ENCODE measurements around the gene CSF1R.

CSF1R gene

GRCh38 chr5:150120617-150121447 lies 34.5 kb upstream of the CSF1R start:
- DNase-seq = no peak

GRCh38 chr5:150120062-150120441 lies 33.7 kb upstream of the CSF1R start:
- DNase-seq = no peak

- no peak for DNase-seq
These were observed 33.2 kb upstream of the CSF1R start for GRCh38 chr5:150119421-150120061.

- no peak for DNase-seq
These were observed 32.3 kb upstream of the CSF1R start for GRCh38 chr5:150118561-150119229.

DNA sequence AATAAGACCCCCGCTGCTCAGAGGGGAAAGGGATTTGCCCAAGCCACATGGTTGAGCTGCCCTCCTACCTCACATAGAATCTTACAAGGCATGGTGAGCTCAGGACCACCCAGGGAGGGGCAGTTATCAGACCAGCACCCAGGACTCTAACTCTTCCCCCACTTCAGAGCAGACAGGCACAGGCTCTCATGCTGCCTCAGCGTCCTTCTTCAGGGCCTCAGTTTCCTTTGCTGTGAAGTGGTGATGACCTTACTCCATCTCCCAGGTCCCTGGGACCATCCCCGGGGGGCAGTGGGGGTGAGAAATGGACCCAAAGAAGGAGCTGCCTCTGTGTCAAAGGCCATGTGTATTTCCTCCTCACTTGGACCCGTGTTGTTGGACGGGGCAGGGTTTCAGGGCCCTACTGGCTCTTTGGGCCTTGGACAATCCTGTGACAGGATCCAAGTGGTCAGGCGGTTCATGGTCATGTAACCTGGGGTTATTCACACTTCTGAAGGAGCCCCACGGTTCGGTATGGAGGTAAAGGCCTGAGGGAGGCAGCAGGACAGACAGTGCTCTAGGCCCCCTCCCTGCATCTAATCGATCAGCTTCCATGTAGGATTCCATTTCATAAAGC lies 31.7 kb upstream of the CSF1R start:
- DNase-seq = no peak

GRCh38 chr5:150116667-150117400 lies 30.5 kb upstream of the CSF1R start:
- DNase-seq = no peak

GRCh38 chr5:150114773-150115408 lies 28.5 kb upstream of the CSF1R start:
- no peak for DNase-seq

DNA sequence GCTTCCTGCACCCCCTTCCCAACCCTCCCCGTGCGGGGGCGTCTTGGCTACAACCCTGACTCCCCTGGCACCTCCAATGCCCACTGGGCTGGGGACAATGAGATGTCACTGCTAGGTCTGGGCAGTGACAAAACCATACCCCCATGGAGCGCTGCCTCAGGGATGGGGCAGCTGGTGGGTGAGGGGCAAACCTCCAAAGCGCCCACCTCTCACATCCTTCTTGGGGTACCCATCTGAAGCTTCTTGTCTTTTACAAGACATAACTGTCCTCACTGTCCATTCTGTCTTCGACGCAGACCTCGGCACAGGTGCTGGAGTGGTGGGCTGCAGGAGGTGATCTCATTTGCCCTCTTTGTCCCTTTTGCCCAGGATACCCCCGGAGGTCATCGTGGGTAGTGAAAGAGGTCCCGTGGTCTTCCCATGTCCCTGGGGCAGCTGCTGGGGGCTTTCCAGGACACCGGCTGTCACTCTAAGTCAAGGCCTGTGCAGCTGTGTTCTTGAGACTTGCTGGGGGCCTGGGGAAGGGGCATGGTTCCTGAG lies 27.8 kb upstream of the CSF1R start:
- DNase-seq = peak; percentile 29

GRCh38 chr5:150113047-150113744 lies 26.8 kb upstream of the CSF1R start:
- no peak for DNase-seq

DNA sequence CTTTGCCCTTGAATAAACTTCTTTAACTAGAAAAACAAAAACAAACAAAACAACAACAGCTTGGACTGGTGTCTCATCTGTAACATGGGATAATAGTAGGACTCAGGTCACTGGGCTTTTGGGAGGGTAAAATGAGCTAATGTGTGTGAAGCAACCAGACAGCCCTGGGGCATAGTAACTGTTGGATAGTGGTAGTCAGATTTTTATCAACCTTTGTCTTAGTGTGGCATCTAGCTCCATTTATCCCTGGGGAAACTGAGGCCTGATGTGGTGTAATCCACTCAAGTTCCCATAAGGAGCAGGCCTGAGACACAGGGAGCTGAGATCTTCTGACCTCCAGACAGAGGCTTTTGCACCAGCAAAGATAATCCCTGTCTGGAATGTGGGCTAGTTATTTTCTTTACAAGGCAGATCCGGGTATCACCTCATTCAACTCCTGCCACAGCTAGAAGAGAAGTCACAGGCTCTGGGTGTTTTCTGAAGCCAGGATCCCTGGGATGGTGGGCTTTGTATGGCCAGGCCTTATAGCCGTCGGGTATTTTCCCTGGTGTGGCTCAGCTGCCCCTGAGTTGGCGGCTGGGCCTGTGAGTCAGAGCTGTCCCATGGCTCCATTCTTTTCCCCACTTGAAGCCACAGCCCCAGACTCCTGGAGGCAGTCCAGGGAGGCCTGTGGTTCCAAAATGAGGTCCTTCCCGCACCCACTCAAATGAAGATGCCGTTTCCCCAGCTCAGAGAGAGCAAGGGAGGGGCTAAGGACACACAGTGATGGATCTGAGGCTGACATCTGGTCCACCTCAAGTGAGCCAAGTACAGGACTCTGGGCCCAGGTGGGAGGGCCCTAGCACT lies 26.1 kb upstream of the CSF1R start:
- DNase-seq = peak; percentile 47

- DNase-seq = no peak
These were observed 24.8 kb upstream of the CSF1R start for GRCh38 chr5:150111122-150111521.

GRCh38 chr5:150109921-150110320 lies 23.6 kb upstream of the CSF1R start:
- no peak for DNase-seq

- DNase-seq = no peak
These were observed 22.6 kb upstream of the CSF1R start for GRCh38 chr5:150108711-150109514.

DNA sequence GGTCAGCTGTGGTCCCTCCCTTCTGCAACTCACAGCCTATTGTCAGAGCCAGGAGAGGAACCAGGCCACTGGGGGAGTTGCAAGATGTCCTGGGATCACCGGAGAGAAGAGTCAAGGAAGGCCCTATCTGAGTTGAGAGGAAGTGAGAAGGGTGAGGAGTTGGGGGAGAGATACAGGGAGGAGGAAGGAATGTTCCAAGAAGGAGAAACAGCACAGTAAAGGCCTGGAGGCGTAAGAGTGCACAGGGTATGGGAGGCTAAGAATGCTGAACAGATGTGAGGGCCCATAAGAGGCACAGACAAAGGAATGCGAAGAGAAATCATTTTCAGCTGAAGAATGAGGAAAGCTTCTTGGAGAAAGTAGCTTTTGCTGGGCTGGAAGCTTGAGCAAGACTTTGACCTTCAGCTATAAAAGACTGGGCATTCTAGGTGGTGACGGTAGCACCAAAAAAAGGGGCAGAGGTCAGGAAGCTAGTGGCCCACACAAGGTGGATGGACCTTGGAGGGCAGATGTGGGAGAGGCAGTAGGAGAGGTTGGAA lies 21.6 kb upstream of the CSF1R start:
- DNase-seq = no peak

DNA sequence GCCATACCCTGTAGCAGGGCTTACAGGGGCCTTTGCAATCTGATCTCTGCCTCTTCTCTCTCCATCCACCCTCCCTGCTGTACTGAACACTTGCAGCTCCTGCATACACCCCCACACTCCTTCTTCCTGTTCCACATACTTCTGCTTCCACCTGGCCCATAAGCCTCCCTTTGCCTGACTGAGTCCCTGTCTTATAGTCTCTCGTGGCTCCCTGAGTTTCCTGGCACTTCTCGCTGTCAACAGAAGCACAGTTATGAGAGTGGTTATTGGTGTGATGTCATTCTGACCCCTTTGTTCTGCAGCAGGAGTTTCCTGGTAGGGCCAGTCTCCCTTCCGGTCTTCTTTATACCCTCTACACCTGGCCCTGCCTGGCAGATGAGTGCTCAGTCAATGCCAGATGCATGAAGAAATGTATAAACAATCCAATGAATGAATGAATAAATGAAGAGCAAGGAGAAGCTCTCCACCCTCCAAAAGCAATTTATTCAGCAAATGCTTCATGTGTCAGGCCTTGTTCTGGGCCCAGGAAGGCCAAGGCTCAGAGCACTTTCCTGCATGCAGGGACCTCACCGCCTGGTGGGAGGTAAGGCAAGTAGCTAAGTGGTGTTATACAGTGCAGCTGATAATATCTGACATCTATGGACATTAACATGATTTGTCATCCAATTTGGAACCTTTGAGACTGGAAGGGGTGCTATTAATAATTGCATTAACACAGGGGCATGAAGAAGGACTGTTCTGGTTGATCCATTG lies 20.5 kb upstream of the CSF1R start:
- no peak for DNase-seq

- DNase-seq = no peak
These were observed 19.7 kb upstream of the CSF1R start for GRCh38 chr5:150105928-150106615.

DNA sequence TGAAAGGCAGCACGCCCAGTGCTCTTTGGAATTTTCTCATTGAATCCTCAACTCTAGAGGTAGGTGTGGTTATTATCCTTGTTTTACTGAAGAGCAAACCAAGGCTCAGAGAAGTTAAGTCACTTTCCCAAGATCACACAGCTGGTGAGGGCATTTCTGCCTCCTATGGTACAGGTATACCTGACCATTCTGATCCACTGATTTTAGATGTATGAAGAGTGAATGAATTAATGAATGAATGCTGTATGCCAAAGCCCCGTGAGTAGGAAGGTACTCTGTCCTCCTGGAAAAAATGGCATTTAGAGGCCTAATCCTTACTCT lies 18.2 kb upstream of the CSF1R start:
- DNase-seq = no peak
